Right lobe of liver (tissue), 6 donors: ENCODE results near the gene PTP4A2. TPM values are rescaled to one million over a fixed set of nuclear protein-coding genes. Genes with fewer than 3 reads are reported as not detected.
"Not testable (repeated sequence)": the region's sequence is repeated elsewhere in the genome, so short reads cannot be mapped to it uniquely, and the experiment has no call there.

Experiments
- ATAC-seq, 4 donors: fragments of 200-7000 bp; cut with Tn5 transposase; one replicate each; pipeline ENCODE4 v1.9.1; 2020; ENCODE audit warnings: mild to moderate bottlenecking in 4 of 4, moderate library complexity in 4 of 4
- DNase-seq, 3 donors: peaks; one replicate each; pipeline ENCODE4 v3.0.0-alpha.2; 2020
- H3K27ac ChIP-seq, 3 donors: fragments of 200-600 bp; one replicate each; pipeline ENCODE4 v1.8.0; 2022
- H3K27me3 ChIP-seq, 2 donors: fragments of 200-600 bp; one replicate each; pipeline ENCODE4 v1.8.0; 2022
- H3K36me3 ChIP-seq, 4 donors: fragments of 200-600 bp; sonication (generic) in 1 of 4; one replicate each; pipeline versions ENCODE4 v1.5.1 to v1.8.0; 2017 to 2022; ENCODE audit warnings: control low read depth in 1 of 4
- H3K4me1 ChIP-seq, 4 donors: fragments of 200-600 bp; sonication (generic) in 1 of 4; one replicate each; pipeline versions ENCODE4 v1.5.1 to v1.8.0; 2017 to 2022; ENCODE audit warnings: control low read depth in 1 of 4
- H3K4me3 ChIP-seq, 3 donors: fragments of 200-600 bp; one replicate each; pipeline ENCODE4 v1.8.0; 2022
- H3K9me3 ChIP-seq, 4 donors: fragments of 200-600 bp; sonication (generic) in 1 of 4; one replicate each; pipeline versions ENCODE4 v1.5.1 to v1.8.0; 2017 to 2022; ENCODE audit warnings: control low read depth in 1 of 4
- CTCF ChIP-seq, 4 donors: fragments of 200-600 bp in 3 of 4; fragments of 450-650 bp in 1 of 4; IDR thresholded peaks; one replicate each; pipeline versions ENCODE4 v1.5.1 to v1.8.0; 2016 to 2022; ENCODE audit warnings: antibody characterized with exemption in 4 of 4, mild to moderate bottlenecking in 2 of 4
- POLR2A ChIP-seq: fragments of 450-650 bp; IDR thresholded peaks from one replicate; pipeline ENCODE4 v1.6.1; 2017; ENCODE audit warnings: antibody characterized with exemption, mild to moderate bottlenecking
- WGBS: methylation state at CpG from one replicate; pipeline ENCODE4 v1.1.6; 2018; ENCODE audit warnings: low coverage, low lambda C conversion rate; ENCODE audit not compliant: insufficient coverage; ENCODE audit errors: missing lambda C conversion rate; 5-methylcytosine and 5-hydroxymethylcytosine counted together
- intact Hi-C, 2 donors: fragments of 100-400 bp; cut with DNase I; formaldehyde crosslinking; loops; one replicate each; pipeline versions ENCODE4 v1.11.2 to v1.14.1; 2022
- total RNA-seq, 6 experiments: library from RNA; depleted of rRNA in 2 of 6; stranded (reverse); fragments of >200 nt in 2 of 6; fragmentation: NEBNext Ultra II Directional in 3 of 6; extraction: Animal tissue kit (Norgen Biotek cat#: 25700) in 3 of 6; gene quantifications; one replicate each; pipeline versions ENCODE4 v1.1.0 to v1.2.4, GENCODE V29; 2016 to 2023
- donor health status: DM: no; HTN: yes; CAD: no.
- donor health status: DM: no; HTN: no; CAD: no.
- donor health status: DM: no; HTN: no; CAD: no.
- donor health status: DM: no; HTN: yes; CAD: no.
- donor health status: DM: no; HTN: yes; CAD: no.

The PTP4A2 gene
- total RNA-seq, 6 experiments from 2014 or later = 66.3 to 143 (median 117) TPM

- ATAC-seq (peak; percentile 89 to 96 (median 94)), DNase-seq (peak; percentile 91 to 94 (median 93))
- Histone ChIP-seq H3K36me3 (no peaks in the 10 kb centered on the region), H3K4me3 (no peak overlapping the region), H3K27me3 (no peaks in the 10 kb centered on the region), H3K9me3 (no peaks in the 10 kb centered on the region), H3K27ac (peak overlapping the region; percentile 83 to 89 (median 89)), H3K4me1 (peaks cover 0 to 27% (median 8%) of the 10 kb centered on the region in 4 donors)
- 7% methylated on average over 6 of the region's 6 CpGs for WGBS
- TF ChIP-seq CTCF (IDR thresholded peaks at IDR 0.05) (no peak), POLR2A (peak; percentile 71)
- intact Hi-C loops = no loop called here
These were observed 16.6 kb upstream of the PTP4A2 start for GRCh38 chr1:31954607-31955283.

GRCh38 chr1:31952825-31953220 is 14.7 kb upstream of the PTP4A2 start:
- H3K9me3 ChIP-seq = no peaks in the 10 kb centered on the region
- H3K4me1 ChIP-seq = peaks cover 0 to 25% (median 8%) of the 10 kb centered on the region in 4 donors
- WGBS = 75% methylated on average over 1 of the region's 2 CpGs
- no peak for ATAC-seq
- no peak for TF ChIP-seq CTCF (IDR thresholded peaks at IDR 0.05)
- no peak for TF ChIP-seq POLR2A
- H3K4me3 ChIP-seq = no peak overlapping the region
- H3K27ac ChIP-seq = no peak overlapping the region
- no peaks in the 10 kb centered on the region for H3K27me3 ChIP-seq
- intact Hi-C loops = no loop called here
- H3K36me3 ChIP-seq = no peaks in the 10 kb centered on the region
- no peak for DNase-seq

- no peak for ATAC-seq
- Histone ChIP-seq H3K4me1 (peaks cover 0 to 23% (median 8%) of the 10 kb centered on the region in 4 donors), H3K36me3 (no peaks in the 10 kb centered on the region), H3K27ac (no peak overlapping the region), H3K4me3 (no peak overlapping the region), H3K9me3 (no peaks in the 10 kb centered on the region), H3K27me3 (no peaks in the 10 kb centered on the region)
- DNase-seq = no peak
- 61% methylated on average over 4 of the region's 4 CpGs for WGBS
- no peak for TF ChIP-seq POLR2A
- TF ChIP-seq CTCF (IDR thresholded peaks at IDR 0.05) = no peak
- intact Hi-C loops = no loop called here
These were observed 13.1 kb upstream of the PTP4A2 start for GRCh38 chr1:31951276-31951675.

GRCh38 chr1:31949862-31950261 is 11.7 kb upstream of the PTP4A2 start:
- WGBS = 50% methylated on average over 1 of the region's 1 CpG
- Histone ChIP-seq H3K27ac (no peak overlapping the region), H3K9me3 (no peaks in the 10 kb centered on the region), H3K36me3 (no peaks in the 10 kb centered on the region), H3K4me1 (peaks cover 0 to 14% (median 3%) of the 10 kb centered on the region in 4 donors), H3K27me3 (no peaks in the 10 kb centered on the region), H3K4me3 (no peak overlapping the region)
- DNase-seq (no peak), ATAC-seq (no peak)
- TF ChIP-seq CTCF (IDR thresholded peaks at IDR 0.05) = no peak
- TF ChIP-seq POLR2A = no peak
- intact Hi-C loops = no loop called here

GRCh38 chr1:31945677-31946076 is 7.5 kb upstream of the PTP4A2 start:
- 90% methylated on average over 9 of the region's 10 CpGs for WGBS
- H3K27me3 ChIP-seq, DNase-seq, H3K9me3 ChIP-seq, H3K4me3 ChIP-seq, ATAC-seq, intact Hi-C loops, H3K36me3 ChIP-seq: not testable (repeated sequence)
- Histone ChIP-seq H3K4me1 (peaks cover 0 to 11% (median 0%) of the 10 kb centered on the region in 4 donors), H3K27ac (peak overlapping the region in 1 of 3 donors; percentile 87)
